H1 (cell line): Measurements from ENCODE around the gene SH3RF3.

Experiments used
- CHD2 ChIP-seq: IDR thresholded peaks from 2 replicates; pipeline ENCODE4 v1.6.1; 2012; ENCODE audit warnings: low read length, improper control_type of control experiment
- EP300 ChIP-seq, 2 experiments: IDR thresholded peaks; 1 replicate in 1 of 2; 2 replicates in 1 of 2; pipeline ENCODE4 v1.6.1; 2011 to 2012; ENCODE audit warnings: low read depth in 2 of 2, low read length in 2 of 2, mild to moderate bottlenecking in 2 of 2, borderline replicate concordance in 1 of 2, inconsistent platforms in 1 of 2, moderate library complexity in 1 of 2
- GABPA ChIP-seq: IDR thresholded peaks from 2 replicates; pipeline ENCODE4 v1.6.1; 2011; ENCODE audit warnings: mild to moderate bottlenecking, low read length, moderate library complexity, borderline replicate concordance; ENCODE audit not compliant: insufficient read depth
- TF ChIP-seq, protein P1 (sequence below): IDR thresholded peaks from 2 replicates; pipeline ENCODE4 v1.6.1; 2012; ENCODE audit warnings: inconsistent platforms
- TF ChIP-seq, protein P2 (sequence below), 3 experiments: IDR thresholded peaks; 1 replicate in 2 of 3; 2 replicates in 1 of 3; pipeline versions ENCODE4 v1.5.1 to v1.6.1; 2011; ENCODE audit warnings: low read length in 3 of 3, mild to moderate bottlenecking in 3 of 3, inconsistent platforms in 2 of 3, low read depth in 1 of 3, moderate library complexity in 1 of 3; ENCODE audit not compliant: insufficient read depth in 1 of 3; ENCODE audit errors: control extremely low read depth in 1 of 3

DNA sequence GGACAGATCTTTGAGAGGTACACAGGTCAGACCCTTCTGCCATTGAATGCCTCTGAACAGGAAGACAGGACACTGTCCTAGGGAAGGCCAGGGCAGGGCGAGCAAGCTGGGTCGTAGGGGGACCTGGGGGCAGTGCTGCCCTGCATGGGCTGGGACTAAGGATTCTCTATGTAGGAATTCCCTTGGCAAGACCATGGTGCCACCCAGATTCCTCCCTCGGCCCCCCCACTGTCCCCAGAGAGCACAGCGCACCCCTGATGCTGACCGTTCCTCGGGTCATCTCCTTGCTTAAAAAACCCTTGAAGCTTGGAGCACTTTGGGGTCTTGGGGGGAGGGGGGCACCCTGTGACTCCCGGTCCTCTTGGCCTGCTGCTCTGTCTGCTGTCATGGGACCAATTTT is 289.7 kb downstream of the SH3RF3 start:
- TF ChIP-seq, protein P1, sequence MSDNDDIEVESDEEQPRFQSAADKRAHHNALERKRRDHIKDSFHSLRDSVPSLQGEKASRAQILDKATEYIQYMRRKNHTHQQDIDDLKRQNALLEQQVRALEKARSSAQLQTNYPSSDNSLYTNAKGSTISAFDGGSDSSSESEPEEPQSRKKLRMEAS = no peak
- TF ChIP-seq CHD2 (no peak), GABPA (no peak), EP300 (IDR thresholded peaks at IDR 0.05; ENCODE audit: borderline replicate concordance in 1 of 2, low read depth in 2 of 2, low read length in 2 of 2) (no peak)
- TF ChIP-seq, protein P2, sequence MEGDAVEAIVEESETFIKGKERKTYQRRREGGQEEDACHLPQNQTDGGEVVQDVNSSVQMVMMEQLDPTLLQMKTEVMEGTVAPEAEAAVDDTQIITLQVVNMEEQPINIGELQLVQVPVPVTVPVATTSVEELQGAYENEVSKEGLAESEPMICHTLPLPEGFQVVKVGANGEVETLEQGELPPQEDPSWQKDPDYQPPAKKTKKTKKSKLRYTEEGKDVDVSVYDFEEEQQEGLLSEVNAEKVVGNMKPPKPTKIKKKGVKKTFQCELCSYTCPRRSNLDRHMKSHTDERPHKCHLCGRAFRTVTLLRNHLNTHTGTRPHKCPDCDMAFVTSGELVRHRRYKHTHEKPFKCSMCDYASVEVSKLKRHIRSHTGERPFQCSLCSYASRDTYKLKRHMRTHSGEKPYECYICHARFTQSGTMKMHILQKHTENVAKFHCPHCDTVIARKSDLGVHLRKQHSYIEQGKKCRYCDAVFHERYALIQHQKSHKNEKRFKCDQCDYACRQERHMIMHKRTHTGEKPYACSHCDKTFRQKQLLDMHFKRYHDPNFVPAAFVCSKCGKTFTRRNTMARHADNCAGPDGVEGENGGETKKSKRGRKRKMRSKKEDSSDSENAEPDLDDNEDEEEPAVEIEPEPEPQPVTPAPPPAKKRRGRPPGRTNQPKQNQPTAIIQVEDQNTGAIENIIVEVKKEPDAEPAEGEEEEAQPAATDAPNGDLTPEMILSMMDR (IDR thresholded peaks at IDR 0.05; ENCODE audit: control extremely low read depth in 1 of 3, insufficient read depth in 1 of 3, low read depth in 1 of 3, low read length in 3 of 3) = no peak
